Coronary artery (tissue), 2 donors: ENCODE measurements around the gene KCNJ1.

Experiments
- DNase-seq: peaks from one replicate; pipeline ENCODE4 v3.0.0-alpha.2; 2017; ENCODE audit warnings: low spot score
- H3K27ac ChIP-seq, 2 donors: fragments of 200-600 bp; sonication (generic); one replicate each; pipeline ENCODE4 v1.5.1; 2016 to 2019
- H3K4me3 ChIP-seq: fragments of 200-600 bp; sonication (generic); 2 replicates; pipeline ENCODE4 v1.5.1; 2016; ENCODE audit warnings: mild to moderate bottlenecking, moderate library complexity
- CTCF ChIP-seq: fragments of 200-600 bp; sonication (generic); IDR thresholded peaks from one replicate; pipeline ENCODE4 v1.5.1; 2019; ENCODE audit warnings: antibody characterized with exemption

KCNJ1 gene

GRCh38 chr11:128900468-128900867 is 33.4 kb upstream of the KCNJ1 start:
- no peak for DNase-seq

GRCh38 chr11:128898580-128899344 is 31.7 kb upstream of the KCNJ1 start:
- DNase-seq: no peak
- H3K27ac ChIP-seq: no peak overlapping the region
- H3K4me3 ChIP-seq: no peak overlapping the region
- TF ChIP-seq CTCF: no peak

More at GRCh38 chr11:128900468-128900867, 33.4 kb upstream of the KCNJ1 start:
- no peak for TF ChIP-seq CTCF
- H3K27ac ChIP-seq: no peak overlapping the region
- H3K4me3 ChIP-seq: no peak overlapping the region

- DNase-seq: no peak
- no peak overlapping the region for H3K27ac ChIP-seq
- TF ChIP-seq CTCF: no peak
- no peak overlapping the region for H3K4me3 ChIP-seq
Measured at GRCh38 chr11:128897826-128898225, 30.7 kb upstream of the KCNJ1 start.

- no peak for TF ChIP-seq CTCF
- no peak for DNase-seq
- Histone ChIP-seq H3K27ac (no peak overlapping the region), H3K4me3 (no peak overlapping the region)
Measured at GRCh38 chr11:128896356-128896755, 29.3 kb upstream of the KCNJ1 start.

- Histone ChIP-seq H3K4me3 (no peak overlapping the region), H3K27ac (no peak overlapping the region)
- no peak for DNase-seq
- no peak for TF ChIP-seq CTCF
Measured at GRCh38 chr11:128895526-128895925, 28.4 kb upstream of the KCNJ1 start.

GRCh38 chr11:128894685-128895084 is 27.6 kb upstream of the KCNJ1 start:
- DNase-seq: no peak
- TF ChIP-seq CTCF: no peak
- Histone ChIP-seq H3K27ac (no peak overlapping the region), H3K4me3 (no peak overlapping the region)

GRCh38 chr11:128894286-128894681 is 27.2 kb upstream of the KCNJ1 start:
- no peak for TF ChIP-seq CTCF
- no peak for DNase-seq
- H3K4me3 ChIP-seq: no peak overlapping the region
- H3K27ac ChIP-seq: no peak overlapping the region
